Dermis blood vessel endothelial cell (primary cell): ENCODE data around the gene PADI3. TPM values are rescaled to one million over a fixed set of nuclear protein-coding genes. Genes with fewer than 3 reads are reported as not detected.
"Not testable (repeated sequence)": the region's sequence is repeated elsewhere in the genome, so short reads cannot be mapped to it uniquely, and the experiment has no call there.

ENCODE experiments used
- DNase-seq: peaks from one replicate; pipeline ENCODE4 v3.0.0; 2010
- total RNA-seq: library from RNA; depleted of rRNA; stranded (reverse); fragments of >200 nt; gene quantifications from 2 replicates; pipeline ENCODE4 v1.2.3, GENCODE V29; 2014

The PADI3 gene
- total RNA-seq, 1 donor from 2014 or later: not detected

DNA sequence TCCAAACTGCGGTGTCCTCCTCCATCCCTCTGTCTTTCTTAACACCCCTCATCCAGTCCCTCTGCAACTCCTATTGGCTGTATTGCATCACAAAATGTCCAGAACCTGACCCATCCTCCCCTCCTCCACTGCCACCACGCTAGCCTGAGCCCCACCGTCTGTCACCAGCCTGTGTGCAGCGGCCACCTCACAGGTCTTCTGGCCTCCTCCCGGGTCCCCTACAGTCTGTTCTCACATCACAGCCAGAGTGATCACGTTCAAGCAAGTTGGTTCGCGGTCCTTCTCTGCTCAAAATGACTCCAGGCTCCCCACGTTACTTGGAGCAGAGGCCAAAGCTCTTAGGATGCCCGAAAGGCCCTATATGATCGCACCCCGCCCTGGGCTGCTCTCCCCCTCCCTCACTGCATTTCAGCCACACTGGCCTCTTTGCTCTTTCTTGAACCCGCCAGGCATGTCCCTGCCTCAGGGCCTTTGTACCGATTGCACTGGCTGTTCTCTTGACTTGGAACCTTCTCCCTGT is 56.7 kb downstream of the PADI3 start:
- DNase-seq: no peak

DNA sequence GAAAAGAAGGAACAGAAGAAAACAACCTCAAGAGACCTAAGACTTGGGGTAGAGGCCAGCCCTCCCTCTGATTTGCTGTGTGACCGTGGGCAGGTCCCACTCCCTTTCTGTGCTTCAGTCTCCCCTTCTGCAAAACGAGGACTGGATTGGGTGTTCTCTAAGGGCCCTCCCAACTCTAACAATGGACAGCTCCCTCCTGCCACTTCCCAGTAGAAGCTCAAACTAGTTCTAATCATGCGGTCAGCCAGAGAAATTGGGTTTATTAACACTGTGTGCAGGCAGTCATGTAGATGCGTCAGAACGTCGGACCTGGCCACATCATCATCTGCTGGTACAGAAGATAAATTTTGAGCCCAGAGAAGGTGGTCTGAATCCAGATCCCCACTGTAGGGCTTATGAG is 57.5 kb downstream of the PADI3 start:
- DNase-seq: no peak

DNA sequence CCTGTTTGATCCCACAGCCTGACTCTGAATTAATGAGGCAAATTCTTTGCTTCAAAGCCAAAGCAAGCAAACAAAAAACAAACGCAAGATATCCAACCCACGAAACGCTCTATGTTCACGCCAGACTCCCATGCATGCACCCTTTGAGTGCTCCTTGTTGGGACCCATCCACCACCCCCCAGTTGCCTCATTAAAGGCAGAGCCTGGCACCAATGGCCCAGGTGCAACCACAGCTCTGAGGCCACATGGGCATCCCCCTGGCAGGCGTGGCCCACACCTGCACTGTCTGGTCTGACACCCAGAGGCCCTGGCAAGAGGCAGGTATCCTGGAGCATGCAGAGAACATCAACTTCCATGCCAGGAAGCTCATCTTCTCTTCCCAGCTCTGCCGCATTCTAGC is 58.0 kb downstream of the PADI3 start:
- no peak for DNase-seq

DNA sequence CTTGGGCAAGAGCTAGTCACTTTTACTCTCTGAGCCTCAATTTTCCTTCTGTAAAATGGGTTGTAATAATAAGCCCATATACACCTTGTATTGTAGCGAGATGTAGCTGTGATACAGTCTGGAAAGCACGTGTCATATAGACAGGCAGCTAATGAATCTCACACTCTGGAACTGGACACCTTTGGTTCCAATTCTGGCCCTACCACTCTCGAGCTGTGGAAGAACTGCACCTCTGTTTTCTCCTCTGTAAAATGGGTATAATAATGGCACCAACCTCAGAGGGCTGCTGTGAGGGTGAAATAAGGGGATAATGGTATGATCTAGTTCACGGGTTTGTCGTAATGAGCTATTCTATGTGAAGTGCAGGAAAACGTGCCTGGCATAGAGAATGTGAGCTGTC is 58.4 kb downstream of the PADI3 start:
- DNase-seq: no peak

GRCh38 chr1:17307946-17308345 is 59.0 kb downstream of the PADI3 start, which contains the start of gene PADI4:
TSS of gene PADI4 (plus strand) at chr1:17308197. CDS start at chr1:17308223, 26 bp downstream.
- no peak for DNase-seq

DNA sequence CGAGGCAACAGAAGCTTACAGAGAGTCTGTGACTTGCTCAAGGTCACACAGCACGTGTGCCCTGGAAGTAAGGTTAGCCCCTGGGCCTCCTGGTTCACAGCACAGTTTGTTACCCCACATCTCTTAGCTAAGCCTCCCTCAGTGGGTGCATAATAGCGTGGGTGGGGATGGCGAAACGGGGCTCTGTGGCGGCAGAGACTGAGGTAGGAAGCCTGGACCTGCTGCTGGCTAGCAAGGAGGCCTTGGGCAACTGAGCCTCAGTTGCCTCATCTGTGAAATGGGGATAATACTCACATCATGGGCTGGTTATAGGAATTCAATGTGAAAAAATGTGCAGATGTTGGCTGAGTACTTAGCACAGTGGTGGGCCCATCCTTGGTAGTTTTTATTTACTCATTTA is 59.7 kb downstream of the PADI3 start:
- no peak for DNase-seq

DNA sequence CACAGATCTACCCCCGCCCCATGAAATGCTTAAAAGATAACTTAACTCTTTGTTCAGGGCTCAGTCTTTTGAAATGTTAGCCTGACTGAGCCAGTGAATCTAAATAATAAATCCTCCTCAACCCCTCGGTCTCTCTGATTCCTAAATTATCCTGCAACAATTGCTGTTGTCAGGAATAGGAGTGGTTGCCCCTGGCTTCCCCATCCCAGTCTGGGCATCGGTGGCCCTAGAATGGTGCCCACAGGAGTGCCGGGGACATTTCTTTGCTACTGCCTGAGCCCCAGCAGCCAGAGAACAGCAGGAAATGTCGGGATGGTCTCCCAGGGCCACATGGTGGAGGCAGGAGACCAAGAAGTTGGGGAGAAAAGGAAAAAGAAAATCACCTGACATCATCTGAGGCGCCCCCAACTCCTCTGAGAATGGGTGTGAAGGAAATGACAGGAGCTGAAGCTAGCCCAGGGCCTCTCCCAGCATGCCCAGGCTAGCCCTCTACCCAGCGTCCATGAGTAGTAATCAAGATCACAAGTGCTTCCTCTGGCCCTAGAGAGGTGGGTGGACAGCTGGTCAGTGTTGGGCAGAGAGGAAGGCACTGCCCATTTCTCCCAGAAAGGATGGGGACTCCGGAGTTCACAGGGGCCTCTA is 60.6 kb downstream of the PADI3 start:
- DNase-seq: no peak

- DNase-seq: no peak
Observed at GRCh38 chr1:17310068-17310640, 61.3 kb downstream of the PADI3 start.

DNA sequence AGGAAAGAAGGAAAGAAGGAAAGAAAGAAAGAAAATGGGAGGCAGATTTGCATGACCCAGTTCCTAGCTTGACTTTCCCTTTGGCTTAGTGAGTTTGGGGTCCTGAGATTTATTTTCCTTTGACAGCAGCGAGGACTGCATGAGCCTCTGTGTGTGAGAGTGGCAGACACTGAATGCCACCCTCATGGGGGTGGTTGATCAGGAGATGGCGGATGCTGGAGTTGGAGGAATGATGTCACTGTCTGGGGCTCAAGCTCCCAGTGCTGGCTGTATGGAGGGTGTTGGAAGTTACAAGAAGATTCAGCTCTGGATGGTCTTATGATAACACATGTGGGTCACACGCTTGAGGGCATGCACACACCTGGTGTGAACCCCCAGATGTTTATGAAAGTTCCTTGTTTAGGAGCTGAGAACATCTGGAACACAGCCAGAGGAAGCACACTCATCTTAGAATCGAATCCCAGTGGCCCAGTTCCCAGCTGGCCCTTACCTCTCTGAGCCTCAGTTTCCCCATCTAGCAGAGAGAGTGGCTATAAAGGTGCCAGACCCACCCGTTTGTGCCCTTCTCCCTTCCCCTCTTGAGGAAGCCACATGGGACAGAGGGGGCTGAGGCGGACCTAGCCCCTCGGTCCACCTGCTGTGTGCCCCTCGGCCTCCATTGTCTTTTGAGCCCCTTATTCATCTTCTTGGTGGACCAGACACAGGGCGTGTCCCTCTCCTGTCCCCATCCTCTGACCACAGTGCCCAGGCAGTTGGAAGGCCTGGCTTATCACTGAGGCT is 64.8 kb downstream of the PADI3 start:
- DNase-seq: no peak

DNA sequence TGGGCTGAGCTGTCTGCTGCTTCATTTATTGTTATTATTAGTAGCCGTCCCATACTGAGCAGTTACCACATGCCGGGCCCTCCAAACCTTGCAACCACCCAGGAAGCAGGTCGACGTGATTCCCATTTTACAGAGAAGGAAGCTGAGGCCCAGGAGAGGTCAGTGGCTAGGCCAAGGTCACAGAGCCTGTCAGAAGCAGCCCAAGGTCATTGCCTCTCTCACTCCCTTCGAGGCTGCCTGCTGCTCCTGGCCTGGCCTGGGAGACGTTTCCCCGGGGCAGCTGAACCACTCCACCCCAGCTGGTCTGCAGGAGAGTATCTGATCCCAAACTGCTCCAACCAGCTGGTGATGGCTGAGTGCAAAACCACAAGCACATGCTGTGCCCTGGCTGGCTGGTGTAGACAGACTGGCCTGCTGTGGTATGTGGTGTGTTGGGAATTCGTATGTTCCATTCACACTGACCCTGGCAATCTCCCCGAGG is 65.6 kb downstream of the PADI3 start:
- DNase-seq: no peak

DNA sequence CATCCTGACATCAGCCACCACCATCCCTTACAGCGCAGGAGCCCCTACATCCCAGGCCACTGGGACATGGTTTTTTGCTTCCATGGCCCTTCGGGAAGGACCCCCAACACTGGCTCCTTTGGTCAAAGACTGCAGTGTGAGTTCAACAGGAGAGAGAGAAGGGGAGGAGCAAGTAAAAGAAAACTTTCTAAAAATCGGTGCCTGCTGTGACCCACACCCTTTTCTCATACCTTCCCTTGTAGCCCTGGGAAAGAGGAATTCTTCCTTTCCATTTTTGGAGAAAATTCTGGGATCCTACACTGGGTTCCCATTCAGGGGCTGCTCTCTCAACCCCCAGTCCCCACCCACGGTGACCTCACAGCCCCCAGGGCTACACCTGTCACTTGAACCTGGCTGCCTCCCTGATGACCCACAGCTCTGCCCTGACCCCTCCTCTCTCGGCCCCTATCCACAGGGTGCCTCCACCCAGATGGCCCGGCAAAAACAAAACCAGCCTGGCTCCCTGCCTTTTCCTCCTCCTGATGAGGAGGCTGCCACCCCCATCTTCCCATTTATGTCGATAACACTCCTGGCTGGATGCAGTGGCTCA is 66.7 kb downstream of the PADI3 start:
- no peak for DNase-seq

- DNase-seq: no peak
Observed at GRCh38 chr1:17316704-17317103, 67.8 kb downstream of the PADI3 start.

GRCh38 chr1:17318262-17318661 is 69.4 kb downstream of the PADI3 start:
- DNase-seq: no peak

GRCh38 chr1:17319561-17320350 is 70.9 kb downstream of the PADI3 start:
- DNase-seq: no peak

GRCh38 chr1:17321857-17322390 is 73.0 kb downstream of the PADI3 start:
- not testable (repeated sequence) for DNase-seq

- no peak for DNase-seq
Observed at GRCh38 chr1:17328855-17329254, 80.0 kb downstream of the PADI3 start.

- no peak for DNase-seq
Observed at GRCh38 chr1:17329610-17330009, 80.7 kb downstream of the PADI3 start.

- DNase-seq: no peak
Observed at GRCh38 chr1:17330856-17331255, 82.0 kb downstream of the PADI3 start.

- no peak for DNase-seq
Observed at GRCh38 chr1:17333081-17333480, 84.2 kb downstream of the PADI3 start.
